HUDEP-2 (cell line): Measurements from ENCODE around the gene TBC1D4.
A peak's percentile ranks its signal among the peaks of the same experiment; 100 is the strongest.

Experiments used
- DNase-seq, 76 experiments: peaks; one replicate each; lab custom pipeline; 2025; ENCODE audit not compliant: unreplicated experiment in 76 of 76; lab: John Stamatoyannopoulos, UW

The TBC1D4 gene

GRCh38 chr13:75489502-75490263 is 7.7 kb upstream of the TBC1D4 start:
- DNase-seq: peak in 60 of 76 experiments; percentile 1 to 83 (median 46)

DNA sequence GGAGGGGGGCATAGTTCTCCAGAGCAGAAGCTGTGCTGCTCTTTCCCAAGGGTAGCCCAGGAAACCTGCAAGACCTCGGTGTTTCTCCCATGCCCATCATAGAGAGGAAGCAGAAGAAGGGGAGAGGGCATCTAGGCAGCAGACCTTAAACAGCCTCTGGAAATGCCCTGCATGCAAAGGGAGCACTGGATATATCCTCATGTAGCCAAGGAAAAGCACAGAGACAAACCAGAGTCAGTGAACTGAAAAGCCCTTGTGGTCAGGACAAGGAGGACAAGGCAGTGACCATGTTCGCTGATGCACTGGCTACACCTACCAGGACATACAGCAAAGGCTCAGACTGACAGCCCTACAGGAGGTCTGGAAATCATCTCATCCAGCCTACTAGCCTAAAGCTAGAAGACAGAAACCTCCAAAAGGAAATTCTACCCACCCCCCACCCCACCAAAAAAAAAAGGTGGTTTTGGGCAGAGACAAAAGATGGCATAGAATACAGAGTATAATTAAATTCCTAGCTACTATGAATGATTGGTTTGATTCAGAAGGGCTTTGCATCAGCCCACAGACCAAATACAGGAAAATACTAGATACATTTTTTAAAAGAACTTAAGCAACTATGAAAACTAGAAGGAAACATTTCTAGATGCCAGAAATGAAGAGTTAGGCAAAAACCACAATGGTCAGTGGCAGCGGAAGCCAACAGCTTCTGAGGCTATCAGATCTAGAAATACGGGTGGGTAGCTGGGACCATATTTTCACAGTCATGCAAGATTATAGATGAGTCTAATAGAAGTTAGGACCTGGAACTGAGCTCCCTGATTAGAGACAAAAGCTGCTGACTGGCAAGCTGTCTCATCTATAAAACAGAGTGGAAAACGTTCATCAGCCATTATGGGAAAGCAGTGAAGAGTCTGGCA is 4.4 kb upstream of the TBC1D4 start:
- DNase-seq: peak in 9 of 76 experiments; percentile 3 to 46 (median 13)

- DNase-seq: no peak
Measured at GRCh38 chr13:75485286-75486062, 3.5 kb upstream of the TBC1D4 start.

- no peak for DNase-seq
Measured at GRCh38 chr13:75482820-75483079, 781 bp upstream of the TBC1D4 start.

DNA sequence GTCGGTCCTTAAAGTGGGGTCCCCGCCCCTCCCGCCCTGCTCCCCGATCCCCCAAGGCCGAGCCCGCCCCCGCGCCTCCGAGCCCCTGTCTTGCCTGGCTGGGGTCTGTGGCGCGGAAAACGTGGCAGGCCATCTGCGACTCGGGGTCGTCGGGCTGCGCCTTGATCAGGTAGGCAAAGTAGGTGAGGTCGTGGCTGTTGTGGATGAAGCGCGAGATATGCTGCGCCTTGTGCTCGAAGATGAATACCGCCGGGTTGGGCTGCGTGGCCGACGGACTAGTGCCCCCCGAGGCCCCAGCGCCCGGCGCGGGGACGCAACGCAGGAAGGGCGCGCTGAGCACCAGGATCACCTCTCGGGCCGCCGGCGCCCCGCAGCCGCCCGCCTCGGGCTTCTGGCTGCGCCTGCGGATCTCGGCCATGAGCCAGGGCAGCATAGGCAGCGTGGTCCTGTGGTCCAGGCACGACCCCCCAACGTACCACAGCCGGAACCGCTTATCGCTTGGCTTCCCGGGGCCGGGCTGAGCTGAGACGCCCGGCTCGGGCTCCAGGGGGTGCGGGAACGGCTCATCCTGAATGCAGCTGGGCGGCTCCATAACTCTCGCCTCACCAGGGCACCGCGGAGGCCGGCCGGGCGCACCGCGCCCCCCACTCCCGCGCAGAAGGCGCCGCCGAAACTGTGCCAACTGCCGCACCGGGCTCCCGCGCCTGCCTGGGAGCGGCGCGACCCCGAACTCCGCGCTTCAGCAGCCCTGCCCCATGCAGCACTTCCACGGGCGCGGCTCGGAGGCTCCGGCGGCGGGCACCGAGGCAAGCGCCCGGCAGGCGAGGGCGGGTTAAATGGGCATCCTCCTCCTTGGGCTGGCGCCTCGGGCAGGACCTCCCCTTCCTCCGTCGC is 546 bp downstream of the TBC1D4 start:
- peak in 27 of 76 experiments; percentile 9 to 72 (median 38) for DNase-seq

- DNase-seq: peak in 65 of 76 experiments; percentile 1 to 68 (median 40)
Measured at GRCh38 chr13:75480671-75481175, 1.2 kb downstream of the TBC1D4 start.

DNA sequence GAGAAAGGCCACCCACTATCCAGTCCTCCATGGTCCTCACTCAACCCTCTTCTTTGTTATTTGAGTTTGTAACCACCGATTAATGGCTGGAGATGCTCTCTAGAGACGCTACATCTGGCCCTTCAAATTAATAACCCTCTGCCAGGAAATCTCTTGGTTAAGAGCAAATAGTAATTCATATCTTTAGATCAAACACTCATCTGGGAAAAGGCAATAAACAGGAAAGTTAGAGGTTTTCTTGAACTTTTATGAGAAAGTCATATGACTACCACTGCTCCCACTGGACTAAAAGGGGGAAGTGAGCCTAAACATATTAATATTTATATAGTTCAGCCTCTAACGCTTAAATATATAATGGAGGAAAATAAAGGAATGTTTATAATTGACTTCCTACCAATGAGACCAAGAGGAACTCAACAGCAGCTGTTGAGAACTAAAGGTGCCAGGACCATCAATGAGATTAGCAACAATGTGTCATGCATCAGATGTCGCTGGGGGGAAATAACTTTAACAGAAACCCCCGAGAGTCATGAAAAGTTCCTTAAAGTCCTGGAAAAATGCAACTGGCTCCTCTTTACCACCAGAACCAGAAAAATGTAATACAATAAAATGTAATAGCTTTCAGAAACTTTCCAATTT is 2.7 kb downstream of the TBC1D4 start:
- DNase-seq: peak in 2 of 76 experiments; percentile 7 to 24

- DNase-seq: no peak
Measured at GRCh38 chr13:75478659-75479058, 3.3 kb downstream of the TBC1D4 start.

- no peak for DNase-seq
Measured at GRCh38 chr13:75474956-75475355, 7.0 kb downstream of the TBC1D4 start.

GRCh38 chr13:75473468-75473867 is 8.5 kb downstream of the TBC1D4 start:
- no peak for DNase-seq

GRCh38 chr13:75470676-75471075 is 11.3 kb downstream of the TBC1D4 start:
- no peak for DNase-seq

GRCh38 chr13:75469047-75469446 is 12.9 kb downstream of the TBC1D4 start:
- DNase-seq: no peak

GRCh38 chr13:75468602-75469001 is 13.4 kb downstream of the TBC1D4 start:
- DNase-seq: no peak

DNA sequence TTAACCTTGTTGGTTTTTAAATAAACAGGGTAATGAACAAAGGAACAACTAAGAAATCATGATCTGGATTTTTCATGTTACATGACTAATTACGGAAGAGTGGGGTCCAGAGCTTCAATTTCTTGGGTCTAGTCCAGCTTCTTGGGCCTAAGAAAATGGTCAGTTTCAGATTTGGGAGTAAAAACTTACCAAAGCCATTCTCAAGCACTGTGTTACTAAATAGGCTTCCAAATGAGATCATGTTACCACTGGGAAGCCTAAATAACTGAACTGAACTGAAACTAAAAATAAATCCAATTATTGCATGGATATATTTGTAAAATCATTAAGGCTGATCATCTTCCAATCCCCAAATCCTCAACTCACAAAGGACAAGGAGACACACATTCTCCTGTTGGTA is 13.9 kb downstream of the TBC1D4 start:
- DNase-seq: no peak

GRCh38 chr13:75467040-75467728 is 14.8 kb downstream of the TBC1D4 start:
- no peak for DNase-seq

DNA sequence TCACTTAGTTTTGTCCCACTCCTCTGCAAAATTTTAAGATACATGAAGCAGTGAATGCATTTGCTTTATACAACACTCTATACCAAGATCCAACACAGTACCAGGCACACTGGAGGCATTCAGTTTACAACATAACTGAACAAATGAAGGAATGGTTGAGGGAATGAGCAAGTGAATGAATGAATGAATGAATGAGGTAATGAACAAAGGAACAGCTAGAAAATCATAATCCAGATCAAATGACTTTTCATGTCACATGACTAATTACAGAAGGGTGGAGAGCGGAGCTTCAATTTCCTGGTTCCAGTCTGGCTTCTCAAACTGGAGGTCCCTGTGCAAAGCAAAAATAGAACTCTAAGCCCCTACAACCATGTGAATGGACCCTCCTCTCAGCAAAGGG is 16.7 kb downstream of the TBC1D4 start:
- DNase-seq: no peak

- DNase-seq: no peak
Measured at GRCh38 chr13:75461314-75461713, 20.7 kb downstream of the TBC1D4 start.

DNA sequence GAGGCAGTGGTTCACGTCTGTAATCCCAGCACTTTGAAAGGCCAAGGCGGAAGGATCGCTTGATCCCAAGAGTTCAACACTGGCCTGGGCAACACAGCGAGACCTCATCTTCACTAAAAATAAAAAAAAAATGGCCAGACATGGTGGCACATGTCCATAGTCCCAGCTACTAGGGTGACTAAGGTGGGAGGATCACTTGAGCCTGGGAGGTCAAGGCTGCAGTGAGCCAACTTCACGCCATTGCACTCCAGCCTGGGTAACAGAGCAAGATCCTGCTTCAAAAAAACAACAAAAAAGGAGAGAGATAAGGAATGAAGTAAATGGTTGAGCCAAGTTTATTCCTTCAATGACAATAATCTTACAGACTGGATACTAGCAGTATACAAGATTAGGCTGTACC is 21.3 kb downstream of the TBC1D4 start:
- no peak for DNase-seq
